Right lung (tissue), 10 donors: ENCODE measurements around the gene MGAT5. TPM values are rescaled to one million over a fixed set of nuclear protein-coding genes. Genes with fewer than 3 reads are reported as not detected.

ENCODE experiments used
- DNase-seq, 2 donors: peaks; one replicate each; pipeline ENCODE4 v3.0.0-alpha.2; 2013
- long read RNA-seq, 8 donors: transcript quantifications; one replicate each; lab custom pipeline, GENCODE V29; 2026
- polyA plus RNA-seq, 5 donors: library from polyadenylated mRNA; unstranded; fragments of 120-200 nt; gene quantifications; one replicate each; pipeline versions ENCODE4 v1.2.1 to v1.2.3, GENCODE V29; 2013; ENCODE audit warnings: inconsistent platforms in 1 of 5, low replicate concordance in 1 of 5; ENCODE audit not compliant: insufficient read length in 5 of 5, insufficient read depth in 1 of 5

MGAT5 gene
- 10 to 100 TPM; 20.7 to 27.3 (median 23.8) TPM for polyA plus RNA-seq
- long read RNA-seq, donor 1, partial matches to known transcripts: 0 of 1 reads
- long read RNA-seq, donor 1, other reads (novel, unspliced or antisense): 0 of 1 reads
- long read RNA-seq, donor 2, partial matches to known transcripts: 0 of 1 reads
- long read RNA-seq, donor 2, other reads (novel, unspliced or antisense): 0 of 1 reads
- long read RNA-seq, donor 3: 0 reads
- long read RNA-seq, donor 4, partial matches to known transcripts: 0 of 2 reads
- long read RNA-seq, donor 4, other reads (novel, unspliced or antisense): 0 of 2 reads
- long read RNA-seq, donor 5, full-length matches to known transcripts: 2 of 2 reads
- long read RNA-seq, donor 5, partial matches to known transcripts: 0 of 2 reads
- long read RNA-seq, donor 5, other reads (novel, unspliced or antisense): 0 of 2 reads
- long read RNA-seq, donor 6: 0 reads
- long read RNA-seq, donor 7, partial matches to known transcripts: 0 of 2 reads
- long read RNA-seq, donor 7, other reads (novel, unspliced or antisense): 0 of 2 reads
- long read RNA-seq, donor 8, partial matches to known transcripts: 0 of 1 reads
- long read RNA-seq, donor 8, other reads (novel, unspliced or antisense): 0 of 1 reads

- no peak for DNase-seq
These were observed at the start of gene MGAT5 for GRCh38 chr2:134253804-134254203. TSS of gene MGAT5 (plus strand) at chr2:134254072. CDS start at chr2:134254404, 332 bp downstream.

- no peak for DNase-seq
These were observed 48.8 kb upstream of the MGAT5 start for GRCh38 chr2:134205087-134205486.

- DNase-seq: no peak
These were observed 47.8 kb upstream of the MGAT5 start for GRCh38 chr2:134206031-134206430.

- DNase-seq: no peak
These were observed 47.3 kb upstream of the MGAT5 start for GRCh38 chr2:134206573-134206972.

- peak; percentile 13 to 21 for DNase-seq
These were observed 46.2 kb upstream of the MGAT5 start for GRCh38 chr2:134207589-134208209.

GRCh38 chr2:134208825-134209224, 45.0 kb upstream of the MGAT5 start:
- no peak for DNase-seq

- DNase-seq: no peak
These were observed 41.1 kb upstream of the MGAT5 start for GRCh38 chr2:134212746-134213145.

- DNase-seq: peak; percentile 26 to 27
These were observed 37.6 kb upstream of the MGAT5 start for GRCh38 chr2:134216152-134216829.

- no peak for DNase-seq
These were observed 36.5 kb upstream of the MGAT5 start for GRCh38 chr2:134217351-134217750.

GRCh38 chr2:134217924-134218323, 35.9 kb upstream of the MGAT5 start:
- no peak for DNase-seq

- no peak for DNase-seq
These were observed 35.5 kb upstream of the MGAT5 start for GRCh38 chr2:134218414-134218813.

GRCh38 chr2:134218930-134219658, 34.8 kb upstream of the MGAT5 start:
- DNase-seq: no peak

GRCh38 chr2:134220344-134220974, 33.4 kb upstream of the MGAT5 start:
- DNase-seq: no peak

GRCh38 chr2:134224005-134224404, 29.9 kb upstream of the MGAT5 start:
- no peak for DNase-seq

- DNase-seq: no peak
These were observed 28.7 kb upstream of the MGAT5 start for GRCh38 chr2:134225173-134225572.

GRCh38 chr2:134225841-134226240, 28.0 kb upstream of the MGAT5 start:
- DNase-seq: no peak

GRCh38 chr2:134226601-134227000, 27.3 kb upstream of the MGAT5 start:
- no peak for DNase-seq

- DNase-seq: no peak
These were observed 26.2 kb upstream of the MGAT5 start for GRCh38 chr2:134227666-134228065.

GRCh38 chr2:134228493-134228903, 25.4 kb upstream of the MGAT5 start:
- DNase-seq: no peak

- no peak for DNase-seq
These were observed 24.3 kb upstream of the MGAT5 start for GRCh38 chr2:134229540-134229939.

GRCh38 chr2:134230885-134231284, 23.0 kb upstream of the MGAT5 start:
- DNase-seq: no peak
